BJ (cell line): ENCODE results near the gene COL4A1. TPM values are rescaled to one million over a fixed set of nuclear protein-coding genes. Genes with fewer than 3 reads are reported as not detected.
A peak's percentile ranks its signal among the peaks of the same experiment; 100 is the strongest.

Experiments used
- CTCF ChIA-PET: fragments of 350-600 bp; formaldehyde crosslinking; extraction: SDS; loops from one replicate; lab custom pipeline; 2021; ENCODE audit warnings: antibody characterized with exemption, inconsistent platforms; lab: Yijun Ruan, JAX
- POLR2A ChIA-PET: fragments of 300-600 bp; sonication (Branson Sonifier 250); formaldehyde crosslinking; extraction: SDS; loops from one replicate; lab custom pipeline; 2021; ENCODE audit warnings: antibody characterized with exemption; lab: Charles Lee
- DNase-seq: peaks from one replicate; pipeline ENCODE4 v3.0.0-alpha.2; 2011; ENCODE audit warnings: low read depth
- H3K27me3 ChIP-seq: 2 replicates; pipeline ENCODE4 v1.6.0; 2011; ENCODE audit warnings: low read length; ENCODE audit not compliant: control insufficient read depth, insufficient read depth
- H3K36me3 ChIP-seq: 2 replicates; pipeline ENCODE4 v1.5.1; 2011; ENCODE audit warnings: low read length; ENCODE audit not compliant: control insufficient read depth, insufficient read depth
- H3K4me3 ChIP-seq: 2 replicates; pipeline ENCODE4 v1.5.1; 2011; ENCODE audit warnings: low read depth, mild to moderate bottlenecking, control low read depth, low read length
- CTCF ChIP-seq: IDR thresholded peaks from 2 replicates; pipeline ENCODE4 v1.5.1; 2011; ENCODE audit warnings: low read depth, mild to moderate bottlenecking, control low read depth, inconsistent platforms, low read length, moderate library complexity; ENCODE audit not compliant: insufficient read depth
- polyA minus RNA-seq: library from RNA; depleted of rRNA, polyadenylated mRNA; stranded (reverse); fragments of >200 nt; gene quantifications from 2 replicates; pipeline ENCODE4 v1.2.3, GENCODE V29; 2011; rRNA and poly(A)+ RNA removed
- polyA plus RNA-seq: library from polyadenylated mRNA; depleted of rRNA; stranded (reverse); fragments of >200 nt; gene quantifications from 2 replicates; pipeline ENCODE4 v1.2.3, GENCODE V29; 2011; rRNA removed

COL4A1 gene
- polyA plus RNA-seq: 345 and 375 TPM in 2 replicates
- polyA minus RNA-seq: 346 and 360 TPM in 2 replicates

GRCh38 chr13:110306960-110307766 lies at the start of gene COL4A1, which contains the start of gene COL4A2:
COL4A1 (minus strand) TSS chr13:110307157; CDS start chr13:110307027, 130 bp downstream.
COL4A2 (plus strand) TSS chr13:110307284; CDS start chr13:110307904, 620 bp downstream.
- POLR2A ChIA-PET: interaction anchor here (0.6 to 0.9 kb wide), 2 partner anchors 92 to 93 kb away, joined by 3 to 4 read pairs; no protein-coding TSS in a partner anchor
- Histone ChIP-seq H3K4me3 (peak within 1 kb of the TSS; percentile 76), H3K36me3 (peaks cover 2% of the 10 kb centered on the region; the same call in 1 of the 2 replicates), H3K27me3 (no peaks in the 10 kb centered on the region)
- no peak for DNase-seq
- no peak for TF ChIP-seq CTCF
- CTCF ChIA-PET: interaction anchor here (0.8 to 3.2 kb wide), 8 partner anchors 9 to 137 kb away, joined by 3 to 11 read pairs (median 3); no protein-coding TSS in a partner anchor

- DNase-seq: no peak
- peaks cover 3% of the 10 kb centered on the region for H3K36me3 ChIP-seq
- no peak for TF ChIP-seq CTCF
- ChIA-PET CTCF (interaction anchor here (1.2 kb wide), 1 partner anchor 9 kb away, joined by 4 read pairs; no protein-coding TSS in a partner anchor), POLR2A (no interaction called here)
- H3K4me3 ChIP-seq: no peak overlapping the region
- no peaks in the 10 kb centered on the region for H3K27me3 ChIP-seq
Observed at GRCh38 chr13:110356362-110356761, 49.4 kb upstream of the COL4A1 start.

- DNase-seq: no peak
- Histone ChIP-seq H3K4me3 (no peak overlapping the region), H3K27me3 (no peaks in the 10 kb centered on the region), H3K36me3 (peaks cover 3% of the 10 kb centered on the region)
- ChIA-PET CTCF (interaction anchor here (1.6 kb wide), 1 partner anchor 133 kb away, joined by 7 read pairs; no protein-coding TSS in a partner anchor), POLR2A (no interaction called here)
- TF ChIP-seq CTCF: no peak
Observed at GRCh38 chr13:110354715-110355473, 47.9 kb upstream of the COL4A1 start.

- POLR2A ChIA-PET: no interaction called here
- no peaks in the 10 kb centered on the region for H3K27me3 ChIP-seq
Observed at GRCh38 chr13:110354123-110354627, 47.2 kb upstream of the COL4A1 start.

More at GRCh38 chr13:110354123-110354627, 47.2 kb upstream of the COL4A1 start:
- CTCF ChIA-PET: interaction anchor here (1.6 kb wide), 1 partner anchor 132 kb away, joined by 7 read pairs; no protein-coding TSS in a partner anchor
- no peak overlapping the region for H3K4me3 ChIP-seq
- H3K36me3 ChIP-seq: peaks cover 3% of the 10 kb centered on the region
- no peak for DNase-seq
- no peak for TF ChIP-seq CTCF
